Measurements from ENCODE around the gene TTN.

The TTN gene

GRCh38 chr2:178480227-178481181, 326.7 kb downstream of the TTN start, which contains the start of gene PLEKHA3:
Gene PLEKHA3, plus strand, starts transcription at chr2:178480457. Its CDS starts 413 bp downstream, at chr2:178480870.
- DNase-seq, result peak; percentile 70

GRCh38 chr2:178479758-178480226, 327.4 kb downstream of the TTN start:
- no peak for DNase-seq

- DNase-seq, result no peak
Measured at GRCh38 chr2:178479275-178479616, 328.0 kb downstream of the TTN start.

- DNase-seq, result peak; percentile 83
Measured at GRCh38 chr2:178478439-178479274, 328.6 kb downstream of the TTN start, which contains the start of gene FKBP7. Gene FKBP7, minus strand, starts transcription at chr2:178478600. Its CDS starts 101 bp downstream, at chr2:178478499.

- peak; percentile 27 for DNase-seq
Measured at GRCh38 chr2:178478130-178478438, 329.1 kb downstream of the TTN start.

GRCh38 chr2:178477443-178478129, 329.6 kb downstream of the TTN start:
- DNase-seq, result no peak

- no peak for DNase-seq
Measured at GRCh38 chr2:178476477-178476876, 330.7 kb downstream of the TTN start.

All from NCI-H2171 (cell line).